Stimulated activated CD8-positive, alpha-beta memory T cell treated with anti-CD3 and anti-CD28 coated beads, Interleukin-7, amount 100 ng/mL, for 48 hours (primary cell): Measurements from ENCODE around the gene KIF22.

Experiments used
- DNase-seq, 2 donors: peaks; one replicate each; pipeline ENCODE4 v3.0.0-alpha.2; 2020; ENCODE audit warnings: low read depth in 1 of 2; ENCODE audit errors: extremely low read depth in 1 of 2

Gene KIF22

DNA sequence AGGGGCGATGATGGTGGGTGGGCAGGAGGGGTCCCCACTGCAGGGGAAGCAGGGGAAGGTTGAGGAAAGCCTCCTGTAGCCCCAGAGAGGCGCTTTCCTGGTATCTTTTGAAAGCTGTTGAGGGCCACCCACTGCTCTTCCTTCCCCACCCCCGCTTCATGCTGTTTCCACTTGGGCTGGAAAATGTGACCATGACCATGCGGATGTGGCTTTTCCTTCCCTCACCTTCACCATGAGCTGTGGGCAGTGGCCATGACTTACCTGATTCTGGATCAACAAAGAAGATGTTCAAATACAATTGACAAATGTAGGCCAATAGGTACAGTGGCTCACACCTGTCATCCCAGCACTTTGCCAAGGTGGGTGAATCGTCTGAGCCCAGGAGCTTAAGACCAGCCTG, 43.5 kb downstream of the KIF22 start:
- DNase-seq: no peak

DNA sequence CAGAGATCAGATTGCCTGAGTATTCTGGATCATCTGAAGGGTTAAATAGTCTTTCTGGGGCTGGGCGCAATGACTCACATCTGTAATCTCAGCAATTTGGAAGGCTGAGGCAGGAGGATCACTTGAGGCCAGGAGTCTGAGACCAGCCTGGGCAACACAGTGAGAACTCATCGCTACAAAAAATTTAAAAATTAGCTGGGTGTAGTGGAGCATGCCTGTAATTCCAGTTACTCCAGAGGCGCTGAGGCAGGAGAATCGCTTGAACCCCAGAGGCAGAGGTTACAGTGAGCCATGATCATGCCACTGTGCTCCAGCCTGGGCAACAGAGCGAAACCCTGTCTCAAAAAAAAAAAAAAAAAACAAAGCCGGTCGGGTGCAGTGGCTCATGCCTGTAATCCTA, 45.4 kb downstream of the KIF22 start:
- DNase-seq: no peak

DNA sequence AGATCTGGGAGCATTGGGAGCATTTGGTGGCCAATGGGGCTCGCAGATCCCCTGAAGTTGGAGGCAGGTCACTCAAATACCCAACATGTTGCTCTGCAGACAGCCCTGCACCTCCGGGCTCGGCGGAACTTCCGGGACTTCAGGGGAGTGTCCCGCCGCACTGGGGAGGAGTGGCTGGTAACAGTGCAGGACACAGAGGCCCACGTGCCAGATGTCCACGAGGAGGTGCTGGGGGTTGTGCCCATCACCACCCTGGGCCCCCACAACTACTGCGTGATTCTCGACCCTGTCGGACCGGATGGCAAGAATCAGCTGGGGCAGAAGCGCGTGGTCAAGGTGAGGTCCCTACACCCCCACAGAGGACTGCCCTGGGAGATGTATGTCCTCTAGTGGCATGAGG, 46.1 kb downstream of the KIF22 start:
- DNase-seq: no peak

DNA sequence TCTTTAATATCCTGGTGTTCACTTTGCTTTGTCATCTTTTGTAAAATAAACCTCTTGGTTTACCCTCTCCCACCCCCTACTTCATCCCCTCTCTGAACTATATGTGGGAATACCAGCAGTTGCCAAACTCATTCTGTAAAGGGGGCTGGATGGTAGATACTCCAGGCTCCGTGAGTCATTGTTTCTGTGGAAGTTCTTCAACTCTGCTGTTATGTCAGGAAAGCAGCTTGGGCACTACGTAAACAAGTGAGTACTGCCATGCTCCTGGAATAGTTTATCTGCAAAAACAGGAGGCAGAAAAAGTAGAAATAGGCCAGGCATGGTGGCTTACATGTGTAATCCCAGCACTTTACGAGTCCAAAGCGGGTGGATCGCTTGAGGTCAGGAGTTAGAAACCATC, 47.3 kb downstream of the KIF22 start:
- no peak for DNase-seq

DNA sequence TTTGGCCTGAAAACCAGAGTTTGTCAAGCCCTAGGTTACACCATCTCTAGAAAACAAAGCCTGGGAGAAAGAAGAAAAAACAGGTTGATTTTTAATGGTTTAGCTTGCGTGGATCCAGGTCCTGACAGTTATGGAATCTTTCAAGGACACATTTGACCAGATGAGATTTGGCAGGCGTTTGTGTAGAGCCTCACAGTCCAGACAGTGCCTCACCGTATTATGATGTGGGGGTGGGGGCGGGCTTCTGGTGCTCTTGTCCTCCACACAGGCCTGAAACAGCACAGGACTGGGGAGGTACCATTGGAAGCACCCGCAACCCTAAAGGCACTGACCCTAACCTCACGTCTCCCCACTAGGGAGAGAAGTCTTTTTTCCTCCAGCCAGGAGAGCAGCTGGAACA, 49.3 kb downstream of the KIF22 start:
- DNase-seq: no peak

DNA sequence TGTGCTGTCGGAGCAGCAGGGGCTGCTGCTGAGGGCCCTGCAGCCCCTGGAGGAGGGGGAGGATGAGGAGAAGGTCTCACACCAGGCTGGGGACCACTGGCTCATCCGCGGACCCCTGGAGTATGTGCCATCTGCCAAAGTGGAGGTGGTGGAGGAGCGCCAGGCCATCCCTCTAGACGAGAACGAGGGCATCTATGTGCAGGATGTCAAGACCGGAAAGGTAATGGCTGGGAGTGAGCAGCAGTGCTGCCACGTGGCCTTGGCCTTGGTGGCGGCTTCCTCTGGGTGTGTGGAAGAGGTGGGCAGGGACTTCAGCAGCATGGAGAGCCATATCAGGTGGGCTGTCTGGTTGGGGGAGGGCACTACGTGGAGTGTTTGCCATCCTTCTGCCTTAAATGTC, 49.7 kb downstream of the KIF22 start:
- DNase-seq: no peak

DNA sequence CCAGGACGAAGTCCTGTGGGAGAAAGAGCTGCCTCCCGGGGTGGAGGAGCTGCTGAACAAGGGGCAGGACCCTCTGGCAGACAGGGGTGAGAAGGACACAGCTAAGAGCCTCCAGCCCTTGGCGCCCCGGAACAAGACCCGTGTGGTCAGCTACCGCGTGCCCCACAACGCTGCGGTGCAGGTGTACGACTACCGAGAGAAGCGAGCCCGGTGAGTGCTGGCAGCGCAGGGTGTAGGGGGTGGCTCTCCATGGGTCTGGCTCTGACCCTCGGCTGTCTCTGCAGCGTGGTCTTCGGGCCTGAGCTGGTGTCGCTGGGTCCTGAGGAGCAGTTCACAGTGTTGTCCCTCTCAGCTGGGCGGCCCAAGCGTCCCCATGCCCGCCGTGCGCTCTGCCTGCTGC, 51.1 kb downstream of the KIF22 start:
- DNase-seq: no peak

DNA sequence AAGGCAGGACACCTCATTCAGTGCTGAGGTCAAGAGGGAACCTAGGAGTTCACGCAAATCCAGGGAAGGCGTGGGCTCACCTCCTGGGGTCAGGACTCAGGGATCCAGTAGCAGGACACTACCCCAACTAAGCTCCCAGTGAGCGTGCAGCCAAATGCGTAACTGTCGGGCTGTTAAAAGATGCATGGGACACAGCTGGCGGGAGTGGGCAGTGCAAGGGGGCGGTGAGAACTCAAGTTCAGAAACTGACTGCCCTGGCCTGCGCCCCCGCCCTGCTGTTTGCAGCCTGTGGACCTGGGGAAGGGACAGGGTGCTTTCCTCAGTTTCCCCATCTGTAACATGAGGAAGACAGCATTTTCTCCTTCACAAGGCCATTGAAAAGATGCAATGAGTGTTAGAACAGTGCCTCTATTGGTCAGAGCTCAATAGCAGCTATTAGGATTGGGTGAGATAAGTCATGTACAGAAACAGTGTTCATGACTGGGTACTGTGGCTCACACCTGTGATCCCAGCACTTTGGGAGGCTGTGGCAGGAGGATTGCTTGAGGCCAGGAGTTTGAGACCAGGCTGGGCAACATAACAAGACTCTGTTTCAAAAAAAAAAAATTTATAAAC, 52.3 kb downstream of the KIF22 start:
- DNase-seq: no peak

DNA sequence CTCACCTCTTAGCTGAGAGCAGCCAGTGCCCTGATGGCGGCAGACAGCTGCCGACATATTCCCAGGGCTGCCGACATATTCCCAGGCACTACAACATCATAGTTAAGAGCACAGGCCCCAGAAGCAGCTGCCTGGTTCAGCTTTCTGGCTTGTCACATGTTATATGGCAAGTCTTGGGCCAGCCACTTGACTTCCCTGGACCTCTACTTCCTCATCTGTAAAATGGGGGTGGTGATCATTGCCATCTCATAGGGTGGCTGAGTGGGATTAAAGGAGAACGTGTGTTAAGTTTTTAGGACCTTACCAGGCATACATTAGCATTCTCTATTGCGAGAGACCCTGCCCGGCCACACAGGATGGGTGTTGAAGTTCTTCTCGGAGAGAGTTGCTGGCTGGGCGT, 53.4 kb downstream of the KIF22 start:
- no peak for DNase-seq

DNA sequence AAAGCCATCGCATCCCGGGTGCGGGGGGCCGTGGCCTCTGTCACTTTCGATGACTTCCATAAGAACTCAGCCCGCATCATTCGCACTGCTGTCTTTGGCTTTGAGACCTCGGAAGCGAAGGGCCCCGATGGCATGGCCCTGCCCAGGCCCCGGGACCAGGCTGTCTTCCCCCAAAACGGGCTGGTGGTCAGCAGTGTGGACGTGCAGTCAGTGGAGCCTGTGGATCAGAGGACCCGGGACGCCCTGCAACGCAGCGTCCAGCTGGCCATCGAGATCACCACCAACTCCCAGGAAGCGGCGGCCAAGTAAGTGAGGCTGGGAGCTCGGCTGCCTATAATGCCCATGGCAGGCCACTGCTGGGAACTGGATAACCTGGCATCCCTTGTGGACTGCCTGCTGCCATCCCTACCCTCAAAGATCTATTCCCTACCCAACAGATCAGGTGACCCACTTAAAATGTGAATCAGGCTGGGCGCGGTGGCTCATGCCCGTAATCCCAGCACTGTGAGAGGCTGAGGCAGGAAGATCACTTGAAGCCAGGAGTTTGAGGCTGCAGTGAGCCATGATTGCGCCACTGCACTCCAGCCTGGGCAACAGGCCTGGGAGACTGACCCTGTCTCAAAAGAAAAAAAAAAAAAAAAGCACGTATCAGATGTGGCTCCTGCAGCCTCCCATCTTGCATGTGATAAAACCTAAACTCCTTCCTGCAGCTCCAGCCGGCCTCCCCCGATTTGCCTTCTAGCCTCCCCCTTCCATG, 54.2 kb downstream of the KIF22 start:
- DNase-seq: no peak

DNA sequence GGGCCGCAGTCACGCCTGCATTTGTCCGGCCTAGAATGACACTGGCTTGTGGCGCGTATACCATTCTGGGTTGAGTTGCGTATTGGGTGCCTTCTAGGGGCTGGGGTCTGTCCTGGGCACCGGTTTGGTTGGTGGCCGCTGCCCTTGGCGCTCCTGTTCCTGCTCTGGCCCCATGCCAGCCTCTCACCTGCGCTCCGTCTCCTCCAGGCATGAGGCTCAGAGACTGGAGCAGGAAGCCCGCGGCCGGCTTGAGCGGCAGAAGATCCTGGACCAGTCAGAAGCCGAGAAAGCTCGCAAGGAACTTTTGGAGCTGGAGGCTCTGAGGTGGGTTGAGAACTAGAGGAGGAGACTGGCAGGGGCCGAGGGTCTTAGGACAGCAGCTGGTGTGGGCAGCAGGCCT, 55.1 kb downstream of the KIF22 start:
- DNase-seq: no peak

DNA sequence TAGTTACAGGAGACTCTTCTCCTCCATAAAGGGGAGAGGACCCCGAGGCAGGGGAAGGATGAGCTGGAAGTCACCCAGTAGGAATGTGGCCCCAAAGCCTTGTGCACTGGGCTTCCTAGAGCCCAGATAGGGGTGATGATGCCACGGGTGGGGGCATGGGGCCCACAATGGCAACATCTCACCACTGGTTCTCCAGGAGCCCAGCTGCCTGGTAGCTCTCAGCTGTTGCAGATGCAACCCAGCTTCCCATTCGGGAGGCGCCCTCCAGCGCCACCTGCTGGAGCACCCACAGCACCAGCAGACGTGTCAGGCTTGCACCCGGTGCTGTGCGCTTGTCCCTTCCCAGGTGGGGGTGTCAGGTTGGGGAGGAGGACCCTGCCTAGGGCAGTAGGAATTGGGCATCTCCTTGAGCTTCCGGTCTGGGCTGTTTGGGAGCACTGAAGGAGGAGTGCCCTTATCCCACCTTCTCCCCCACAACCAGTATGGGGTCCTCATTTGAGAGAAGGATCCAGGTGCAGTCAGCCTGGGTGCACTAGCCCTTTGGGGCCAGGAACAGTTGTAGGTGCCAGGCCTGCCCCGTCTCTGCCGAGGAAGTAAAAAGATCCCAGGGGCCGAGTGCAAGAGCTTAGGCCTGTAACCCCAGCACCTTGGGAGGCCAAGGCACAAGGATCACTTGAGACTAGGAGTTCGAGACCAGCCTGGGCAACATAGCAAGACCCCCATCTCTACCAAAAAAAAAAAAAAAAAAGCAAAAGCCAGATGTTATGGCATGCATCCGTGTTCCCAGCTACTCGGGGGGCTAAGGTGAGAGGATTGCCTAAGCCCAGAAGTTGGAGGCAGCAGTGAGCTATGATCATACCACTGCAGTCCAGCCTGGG, 58.1 kb downstream of the KIF22 start:
- peak; percentile 58 to 64 for DNase-seq

DNA sequence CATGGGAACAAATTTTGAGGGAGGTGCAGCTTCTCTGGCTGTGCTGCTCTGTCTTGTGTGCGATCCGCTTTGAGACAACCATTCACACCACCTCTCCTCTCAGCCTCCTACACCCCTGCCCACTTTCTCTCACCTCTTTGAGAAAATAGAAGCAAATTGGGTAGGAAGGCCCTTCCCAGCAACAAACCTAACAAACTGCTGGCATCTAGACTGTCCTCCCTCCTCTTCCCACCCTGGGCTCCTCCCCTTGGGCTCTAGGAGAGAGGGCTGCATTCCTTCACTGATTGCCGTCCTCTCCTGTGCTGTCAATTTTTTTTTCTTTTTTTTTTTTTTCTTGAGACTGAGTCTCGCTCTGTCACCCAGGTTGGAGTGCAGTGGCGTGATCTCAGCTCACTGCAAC, 59.0 kb downstream of the KIF22 start:
- no peak for DNase-seq

DNA sequence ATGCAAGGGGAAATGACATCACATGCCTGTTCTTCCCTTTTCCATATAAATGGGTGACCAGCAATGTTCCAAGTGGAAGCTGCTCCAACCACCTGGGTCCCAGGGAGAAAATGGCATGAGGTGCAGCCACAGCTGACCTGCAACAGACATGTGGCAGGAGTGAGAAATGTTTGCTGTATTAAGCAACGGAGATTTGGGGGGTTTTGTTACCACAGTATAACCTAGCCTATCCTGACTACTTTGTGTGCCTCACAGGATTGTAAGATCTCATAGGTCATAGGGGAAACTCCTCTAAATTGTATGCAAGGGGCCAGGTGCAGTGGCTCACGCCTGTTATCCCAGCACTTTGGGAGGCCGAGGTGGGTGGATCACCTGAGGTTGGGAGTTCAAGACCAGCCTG, 60.4 kb downstream of the KIF22 start:
- DNase-seq: no peak

DNA sequence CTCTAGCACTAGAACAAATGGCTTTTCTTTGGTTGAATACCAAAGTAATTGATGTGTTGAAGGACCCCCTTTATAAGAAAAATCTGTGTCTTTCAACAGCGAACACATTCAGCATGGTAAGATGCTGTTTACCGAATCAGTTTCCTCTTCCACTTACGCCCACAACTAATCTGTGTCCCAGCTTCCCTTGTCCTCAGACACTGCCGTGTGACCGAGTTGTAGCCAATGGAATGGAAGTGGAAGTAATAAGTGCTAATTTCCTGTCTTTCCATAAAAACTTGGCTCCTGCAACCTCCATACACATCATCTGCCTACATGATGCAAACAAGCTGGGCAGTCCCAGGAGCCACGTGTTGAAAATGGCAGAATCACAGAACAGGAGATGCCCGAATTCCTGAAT, 62.1 kb downstream of the KIF22 start:
- no peak for DNase-seq

DNA sequence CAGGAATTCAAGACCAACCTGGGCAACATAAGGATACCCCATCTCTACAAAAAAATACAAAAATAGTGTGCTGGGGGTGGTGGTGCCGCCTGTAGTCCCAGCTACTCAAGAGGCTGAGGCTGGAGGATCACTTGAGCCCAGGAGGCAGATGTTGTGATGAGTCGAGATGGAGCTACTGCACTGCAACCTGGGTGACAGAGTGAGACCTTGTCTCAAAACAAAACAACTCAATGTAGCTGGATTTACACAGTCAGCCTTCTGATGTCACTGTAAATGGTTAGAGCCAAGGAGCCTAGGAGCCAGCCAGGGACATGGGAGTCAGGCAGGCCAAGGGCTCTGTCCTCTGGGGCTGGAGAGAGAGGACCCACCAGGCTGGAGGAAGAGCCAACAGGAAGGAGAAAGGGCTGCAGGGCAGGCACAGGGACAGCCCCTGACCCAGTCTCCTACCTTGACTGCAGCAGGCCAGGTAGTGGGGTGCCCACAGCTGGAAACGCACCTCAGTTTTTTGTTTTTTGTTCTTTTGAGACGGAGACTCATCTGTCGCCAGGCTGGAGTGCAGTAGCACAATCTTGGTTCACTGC, 64.1 kb downstream of the KIF22 start:
- DNase-seq: no peak
